Measurements from ENCODE around the gene CAMSAP3.

DNA sequence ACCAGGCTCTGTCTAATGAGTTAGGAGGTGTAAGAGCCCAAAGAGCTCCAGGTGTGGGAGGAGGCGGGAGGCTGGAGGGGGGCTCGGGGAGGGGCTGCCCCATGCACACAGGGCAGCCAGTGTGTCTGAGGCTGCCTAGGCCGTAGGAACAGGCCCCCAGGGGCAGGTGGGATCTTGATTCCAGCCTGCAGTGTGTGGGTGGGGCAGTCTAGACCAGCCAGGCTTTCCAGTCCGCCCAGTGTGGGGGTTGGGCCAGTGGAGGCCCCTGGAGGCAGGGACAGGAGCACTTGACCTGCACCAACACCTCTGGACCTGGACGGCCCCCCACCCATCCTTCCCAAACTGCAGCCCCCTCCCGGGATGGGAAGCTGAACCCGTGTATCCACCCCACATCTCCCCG lies 5.4 kb upstream of the CAMSAP3 start:
- TF ChIP-seq, protein P1, sequence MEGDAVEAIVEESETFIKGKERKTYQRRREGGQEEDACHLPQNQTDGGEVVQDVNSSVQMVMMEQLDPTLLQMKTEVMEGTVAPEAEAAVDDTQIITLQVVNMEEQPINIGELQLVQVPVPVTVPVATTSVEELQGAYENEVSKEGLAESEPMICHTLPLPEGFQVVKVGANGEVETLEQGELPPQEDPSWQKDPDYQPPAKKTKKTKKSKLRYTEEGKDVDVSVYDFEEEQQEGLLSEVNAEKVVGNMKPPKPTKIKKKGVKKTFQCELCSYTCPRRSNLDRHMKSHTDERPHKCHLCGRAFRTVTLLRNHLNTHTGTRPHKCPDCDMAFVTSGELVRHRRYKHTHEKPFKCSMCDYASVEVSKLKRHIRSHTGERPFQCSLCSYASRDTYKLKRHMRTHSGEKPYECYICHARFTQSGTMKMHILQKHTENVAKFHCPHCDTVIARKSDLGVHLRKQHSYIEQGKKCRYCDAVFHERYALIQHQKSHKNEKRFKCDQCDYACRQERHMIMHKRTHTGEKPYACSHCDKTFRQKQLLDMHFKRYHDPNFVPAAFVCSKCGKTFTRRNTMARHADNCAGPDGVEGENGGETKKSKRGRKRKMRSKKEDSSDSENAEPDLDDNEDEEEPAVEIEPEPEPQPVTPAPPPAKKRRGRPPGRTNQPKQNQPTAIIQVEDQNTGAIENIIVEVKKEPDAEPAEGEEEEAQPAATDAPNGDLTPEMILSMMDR (IDR thresholded peaks at IDR 0.05): no peak
- TF ChIP-seq EZH2 (IDR thresholded peaks at IDR 0.05; ENCODE audit: borderline replicate concordance, insufficient read depth, low read depth, low read length, poor library complexity, severe bottlenecking): no peak

Data from B cell (primary cell).